ENCODE measurements around the gene ARHGAP24. TPM values are rescaled to one million over a fixed set of nuclear protein-coding genes. Genes with fewer than 3 reads are reported as not detected.

The ARHGAP24 gene
- polyA plus RNA-seq, 3 donors = 12.5 to 32.0 (median 18.8) TPM

DNA sequence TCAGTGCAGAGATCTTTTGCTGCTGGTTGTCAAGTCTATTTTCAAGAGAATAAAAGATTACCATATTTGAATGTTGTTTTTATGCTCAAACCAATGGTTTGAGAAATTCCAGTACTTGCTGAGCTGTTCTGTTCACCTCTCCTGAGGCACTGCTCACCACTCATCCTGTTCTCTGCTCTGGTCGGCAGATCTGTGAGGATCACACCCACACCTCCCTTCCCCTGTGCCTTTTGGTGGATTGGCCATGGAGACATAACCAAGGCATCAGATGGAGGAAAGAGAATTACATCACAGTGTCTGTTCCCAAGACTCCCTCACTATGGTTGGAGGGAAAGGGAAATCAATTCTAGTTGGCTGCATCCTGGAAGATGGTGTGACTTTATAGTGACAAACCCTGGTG lies 391.6 kb downstream of the ARHGAP24 start:
- no peak overlapping the region for H3K9ac ChIP-seq (ENCODE audit: insufficient read depth, low read length, poor library complexity, severe bottlenecking)
- Mint-ChIP-seq H3K4me3 (no peak overlapping the region), H3K36me3 (peaks cover 0 to 3% of the 10 kb centered on the region in 2 donors), H3K9me3 (no peaks in the 10 kb centered on the region), H3K27ac (peak overlapping the region in 1 of 7 donors; percentile 26), H3K27me3 (ENCODE audit: low read depth in 3 of 3) (no peaks in the 10 kb centered on the region), H3K4me1 (no peaks in the 10 kb centered on the region)
- no peaks in the 10 kb centered on the region for H3K79me2 ChIP-seq (ENCODE audit: insufficient read depth, low read length)
- DNase-seq = no peak
- H4K20me1 ChIP-seq (ENCODE audit: insufficient read depth, low read length) = peaks cover 42% of the 10 kb centered on the region
- no peak overlapping the region for H2AFZ ChIP-seq (ENCODE audit: insufficient read depth, low read depth, low read length, poor library complexity, severe bottlenecking)
- H3K4me3 ChIP-seq (replicated peaks in 1 of 3; ENCODE audit: low read depth in 2 of 3, low read length in 3 of 3) = no peak overlapping the region
- H3K9me3 ChIP-seq (replicated peaks in 1 of 2; ENCODE audit: control insufficient read depth in 1 of 2, insufficient read depth in 1 of 2, low read length in 2 of 2) = no peaks in the 10 kb centered on the region
- WGBS (ENCODE audit: insufficient coverage) = no CpG with 5 or more reads among the region's 1 CpG
- no peak overlapping the region for H3K27ac ChIP-seq (ENCODE audit: low read depth in 1 of 2, low read length in 2 of 2)
- H3K4me1 ChIP-seq (ENCODE audit: control insufficient read depth in 1 of 2, insufficient read depth in 2 of 2, low read length in 2 of 2) = no peaks in the 10 kb centered on the region
- intact Hi-C loops (cut with micrococcal nuclease) = no loop called here
- no peaks in the 10 kb centered on the region for H3K36me3 ChIP-seq (replicated peaks in 1 of 2; ENCODE audit: control insufficient read depth in 1 of 2, insufficient read depth in 2 of 2, low read length in 2 of 2)
- TF ChIP-seq, protein P1, sequence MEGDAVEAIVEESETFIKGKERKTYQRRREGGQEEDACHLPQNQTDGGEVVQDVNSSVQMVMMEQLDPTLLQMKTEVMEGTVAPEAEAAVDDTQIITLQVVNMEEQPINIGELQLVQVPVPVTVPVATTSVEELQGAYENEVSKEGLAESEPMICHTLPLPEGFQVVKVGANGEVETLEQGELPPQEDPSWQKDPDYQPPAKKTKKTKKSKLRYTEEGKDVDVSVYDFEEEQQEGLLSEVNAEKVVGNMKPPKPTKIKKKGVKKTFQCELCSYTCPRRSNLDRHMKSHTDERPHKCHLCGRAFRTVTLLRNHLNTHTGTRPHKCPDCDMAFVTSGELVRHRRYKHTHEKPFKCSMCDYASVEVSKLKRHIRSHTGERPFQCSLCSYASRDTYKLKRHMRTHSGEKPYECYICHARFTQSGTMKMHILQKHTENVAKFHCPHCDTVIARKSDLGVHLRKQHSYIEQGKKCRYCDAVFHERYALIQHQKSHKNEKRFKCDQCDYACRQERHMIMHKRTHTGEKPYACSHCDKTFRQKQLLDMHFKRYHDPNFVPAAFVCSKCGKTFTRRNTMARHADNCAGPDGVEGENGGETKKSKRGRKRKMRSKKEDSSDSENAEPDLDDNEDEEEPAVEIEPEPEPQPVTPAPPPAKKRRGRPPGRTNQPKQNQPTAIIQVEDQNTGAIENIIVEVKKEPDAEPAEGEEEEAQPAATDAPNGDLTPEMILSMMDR (IDR thresholded peaks at IDR 0.05) = no peak
- no peak overlapping the region for H3K4me2 ChIP-seq (replicated peaks; ENCODE audit: extremely low read depth, low read length, poor library complexity, severe bottlenecking)
- no peaks in the 10 kb centered on the region for H3K27me3 ChIP-seq (ENCODE audit: control insufficient read depth in 2 of 2, insufficient read depth in 2 of 2, low read length in 2 of 2)

DNA sequence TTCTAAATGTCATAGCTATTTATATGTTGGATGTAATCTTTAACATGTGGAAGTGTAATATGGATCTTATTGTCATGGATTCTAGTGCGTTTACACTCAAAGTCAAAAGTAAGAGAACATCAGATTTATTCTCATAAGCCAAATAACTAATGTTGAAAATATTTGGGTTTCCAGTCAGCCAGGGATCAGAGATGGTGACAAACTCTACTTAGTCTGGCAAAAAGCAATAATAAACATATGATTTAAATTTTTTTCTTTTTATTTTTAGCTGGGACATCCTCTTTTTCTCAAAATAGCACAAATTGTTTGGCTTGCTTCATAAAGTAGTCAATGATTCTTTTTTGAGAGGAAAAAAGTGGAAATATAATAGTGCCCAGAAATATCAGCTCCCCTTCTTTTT lies 392.3 kb downstream of the ARHGAP24 start:
- Mint-ChIP-seq H3K4me3 (no peak overlapping the region), H3K9me3 (no peaks in the 10 kb centered on the region), H3K4me1 (no peaks in the 10 kb centered on the region), H3K27me3 (ENCODE audit: low read depth in 3 of 3) (no peaks in the 10 kb centered on the region), H3K27ac (no peak overlapping the region), H3K36me3 (peaks cover 0 to 3% of the 10 kb centered on the region in 2 donors)
- H3K36me3 ChIP-seq (replicated peaks in 1 of 2; ENCODE audit: control insufficient read depth in 1 of 2, insufficient read depth in 2 of 2, low read length in 2 of 2) = no peaks in the 10 kb centered on the region
- H3K27me3 ChIP-seq (ENCODE audit: control insufficient read depth in 2 of 2, insufficient read depth in 2 of 2, low read length in 2 of 2) = no peaks in the 10 kb centered on the region
- TF ChIP-seq, protein P1 (IDR thresholded peaks at IDR 0.05) = no peak
- H3K4me2 ChIP-seq (replicated peaks; ENCODE audit: extremely low read depth, low read length, poor library complexity, severe bottlenecking) = no peak overlapping the region
- H3K4me1 ChIP-seq (ENCODE audit: control insufficient read depth in 1 of 2, insufficient read depth in 2 of 2, low read length in 2 of 2) = no peaks in the 10 kb centered on the region
- no peak overlapping the region for H2AFZ ChIP-seq (ENCODE audit: insufficient read depth, low read depth, low read length, poor library complexity, severe bottlenecking)
- H4K20me1 ChIP-seq (ENCODE audit: insufficient read depth, low read length) = peaks cover 37% of the 10 kb centered on the region
- H3K27ac ChIP-seq (ENCODE audit: low read depth in 1 of 2, low read length in 2 of 2) = no peak overlapping the region
- H3K79me2 ChIP-seq (ENCODE audit: insufficient read depth, low read length) = no peaks in the 10 kb centered on the region
- no peak for DNase-seq
- no peaks in the 10 kb centered on the region for H3K9me3 ChIP-seq (replicated peaks in 1 of 2; ENCODE audit: control insufficient read depth in 1 of 2, insufficient read depth in 1 of 2, low read length in 2 of 2)
- no CpG with 5 or more reads among the region's 1 CpG for WGBS (ENCODE audit: insufficient coverage)
- intact Hi-C loops (cut with micrococcal nuclease) = no loop called here
- no peak overlapping the region for H3K9ac ChIP-seq (ENCODE audit: insufficient read depth, low read length, poor library complexity, severe bottlenecking)
- no peak overlapping the region for H3K4me3 ChIP-seq (replicated peaks in 1 of 3; ENCODE audit: low read depth in 2 of 3, low read length in 3 of 3)

Measured in CD14-positive monocyte (primary cell).